A673 (cell line): Measurements from ENCODE around the gene PDE8A.
"Not testable (repeated sequence)": the region's sequence is repeated elsewhere in the genome, so short reads cannot be mapped to it uniquely, and the experiment has no call there.

ENCODE experiments used
- CTCF ChIP-seq: fragments of 300-800, 200-600 bp; sonication (generic); conservative IDR thresholded peaks from 2 replicates; pipeline ENCODE4 v1.5.1; 2017; ENCODE audit warnings: low read depth, mild to moderate bottlenecking, antibody characterized with exemption, low read length, moderate library complexity, mixed read lengths
- EZH2 ChIP-seq: fragments of 200-600 bp; sonication (generic); IDR thresholded peaks from 2 replicates; pipeline ENCODE4 v1.6.1; 2017; ENCODE audit warnings: borderline replicate concordance, low read depth, mild to moderate bottlenecking, mixed read lengths, antibody characterized with exemption, low read length; ENCODE audit not compliant: poor library complexity, severe bottlenecking

DNA sequence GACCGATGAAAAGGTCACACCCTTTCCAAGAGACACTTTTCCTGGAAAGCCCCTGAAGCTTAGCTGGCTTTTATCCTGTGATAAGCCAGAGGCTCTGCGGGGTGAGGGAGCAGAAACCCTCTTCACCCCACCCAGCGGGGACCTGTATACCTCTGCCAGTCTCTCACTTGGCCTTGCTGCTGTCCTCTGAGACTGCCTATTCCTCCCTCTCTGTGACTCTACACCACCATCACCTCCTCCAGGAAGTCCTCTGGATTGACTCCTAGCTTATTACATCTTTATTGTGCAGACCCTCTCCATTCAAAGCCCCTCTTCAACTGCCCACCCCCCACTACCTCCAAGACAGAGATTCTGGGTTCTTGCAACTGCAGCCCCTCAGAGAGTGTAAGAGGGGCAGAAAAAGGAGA, 206.5 kb downstream of the PDE8A start:
- TF ChIP-seq CTCF, EZH2: not testable (repeated sequence)
